Muscle of leg (tissue), 11 donors: ENCODE measurements around the gene SPHK2. TPM values are rescaled to one million over a fixed set of nuclear protein-coding genes. Genes with fewer than 3 reads are reported as not detected.

Source experiments
- DNase-seq: peaks from one replicate; pipeline ENCODE4 v3.0.0; 2013
- H3K27ac ChIP-seq: one replicate; pipeline ENCODE4 v1.5.1; 2013; ENCODE audit warnings: mild to moderate bottlenecking, low read length, control low read depth
- H3K27me3 ChIP-seq: one replicate; pipeline ENCODE4 v1.6.1; 2013; ENCODE audit warnings: low read length; ENCODE audit not compliant: control insufficient read depth, insufficient read depth
- H3K36me3 ChIP-seq: one replicate; pipeline ENCODE4 v1.6.1; 2013; ENCODE audit warnings: low read length; ENCODE audit not compliant: control insufficient read depth, insufficient read depth
- H3K4me1 ChIP-seq: one replicate; pipeline ENCODE4 v1.6.1; 2013; ENCODE audit warnings: low read length; ENCODE audit not compliant: control insufficient read depth, insufficient read depth
- H3K4me3 ChIP-seq: one replicate; pipeline ENCODE4 v1.5.1; 2013; ENCODE audit warnings: low read length, control low read depth
- H3K9me3 ChIP-seq: replicated peaks from 2 replicates; pipeline ENCODE4 v1.6.1; 2013; ENCODE audit warnings: low read depth, low read length; ENCODE audit not compliant: control insufficient read depth
- WGBS: methylation state at CpG from one replicate; pipeline ENCODE4 v1.1.5; 2013; ENCODE audit warnings: missing lambda C conversion rate; ENCODE audit not compliant: insufficient coverage; 5-methylcytosine and 5-hydroxymethylcytosine counted together
- polyA plus RNA-seq, 8 donors: library from polyadenylated mRNA; unstranded; fragments of 120-200 nt; gene quantifications; one replicate each; pipeline versions ENCODE4 v1.2.1 to v1.2.3, GENCODE V29; 2013; ENCODE audit warnings: inconsistent platforms in 1 of 8, low replicate concordance in 1 of 8; ENCODE audit not compliant: insufficient read length in 8 of 8, insufficient read depth in 1 of 8
- total RNA-seq: library from RNA; stranded (reverse); fragments of 120-200 nt; gene quantifications from one replicate; pipeline ENCODE4 v1.2.4, GENCODE V29; 2013

Gene SPHK2
- total and polyA plus RNA-seq, 9 donors, result 4.1 to 11.8 (median 9.6) TPM

DNA sequence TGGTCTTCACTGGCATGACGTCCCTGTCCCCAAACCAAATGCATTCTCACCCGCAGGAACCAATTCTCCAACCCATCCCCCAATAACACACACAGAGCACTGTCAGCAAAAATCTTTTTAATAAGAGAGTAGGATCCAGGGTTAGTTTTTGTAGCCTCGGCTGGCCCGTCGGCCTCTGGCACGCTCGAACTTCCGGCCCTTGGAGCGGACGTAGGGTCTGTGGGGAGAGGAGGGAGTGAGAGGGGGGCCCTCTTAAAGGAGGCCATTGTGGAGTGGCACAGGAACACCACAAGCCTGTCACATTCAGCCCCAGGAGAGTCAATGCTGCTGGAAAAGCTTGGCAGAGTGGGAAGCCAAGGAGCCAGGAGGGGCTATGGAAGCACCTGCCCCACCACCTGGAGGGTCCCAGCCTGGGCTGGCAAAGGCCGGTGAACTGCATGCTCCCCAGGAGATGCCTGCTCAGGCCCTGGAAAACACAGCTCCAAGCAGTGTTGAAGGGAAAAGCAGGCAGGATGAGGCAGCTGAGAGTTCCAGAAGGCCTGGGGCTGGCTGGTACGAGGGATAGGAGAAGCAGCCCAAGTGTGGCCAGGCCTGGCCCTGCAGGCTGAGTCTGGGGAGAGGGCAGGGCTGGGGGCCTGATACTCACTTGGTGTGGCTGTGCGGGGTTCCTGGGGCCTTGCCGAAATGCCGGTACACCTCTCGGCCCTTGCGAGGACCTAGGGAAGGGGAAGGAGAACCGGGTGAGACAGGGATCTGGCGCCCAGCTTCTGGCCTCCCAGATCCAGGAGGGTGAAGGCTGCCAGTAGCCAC, 3.9 kb upstream of the SPHK2 start:
- Histone ChIP-seq H3K27me3 (no peaks in the 10 kb centered on the region), H3K27ac (no peak overlapping the region), H3K4me3 (no peak overlapping the region), H3K4me1 (peaks cover 44% of the 10 kb centered on the region), H3K36me3 (peaks cover 39% of the 10 kb centered on the region), H3K9me3 (no peaks in the 10 kb centered on the region)
- WGBS, result 65% methylated on average over 14 of the region's 19 CpGs
- DNase-seq, result no peak

DNA sequence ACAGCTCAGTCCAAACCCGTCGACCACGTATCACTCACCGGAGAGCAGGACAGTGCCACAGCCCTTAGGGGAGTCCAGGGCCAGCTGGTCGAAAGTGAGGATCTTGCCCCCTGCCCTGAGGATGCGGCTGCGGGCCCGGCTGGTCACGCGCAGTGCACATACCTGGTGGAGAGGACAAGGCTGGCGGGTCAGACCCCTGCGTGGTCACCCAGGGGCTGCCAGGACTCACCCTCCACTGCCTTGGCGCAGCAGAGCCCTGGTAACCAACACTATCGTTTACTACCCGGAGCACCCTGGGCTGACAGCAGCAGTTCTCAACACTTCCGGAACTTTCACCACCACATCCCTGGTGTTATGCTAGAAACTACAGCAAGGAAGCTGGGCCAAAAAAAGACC, 3.3 kb upstream of the SPHK2 start:
- H3K4me3 ChIP-seq, result no peak overlapping the region
- 83% methylated on average over 10 of the region's 16 CpGs for WGBS
- H3K27ac ChIP-seq, result no peak overlapping the region
- H3K4me1 ChIP-seq, result peaks cover 44% of the 10 kb centered on the region
- H3K9me3 ChIP-seq, result no peaks in the 10 kb centered on the region
- DNase-seq, result no peak
- peaks cover 43% of the 10 kb centered on the region for H3K36me3 ChIP-seq
- H3K27me3 ChIP-seq, result no peaks in the 10 kb centered on the region

DNA sequence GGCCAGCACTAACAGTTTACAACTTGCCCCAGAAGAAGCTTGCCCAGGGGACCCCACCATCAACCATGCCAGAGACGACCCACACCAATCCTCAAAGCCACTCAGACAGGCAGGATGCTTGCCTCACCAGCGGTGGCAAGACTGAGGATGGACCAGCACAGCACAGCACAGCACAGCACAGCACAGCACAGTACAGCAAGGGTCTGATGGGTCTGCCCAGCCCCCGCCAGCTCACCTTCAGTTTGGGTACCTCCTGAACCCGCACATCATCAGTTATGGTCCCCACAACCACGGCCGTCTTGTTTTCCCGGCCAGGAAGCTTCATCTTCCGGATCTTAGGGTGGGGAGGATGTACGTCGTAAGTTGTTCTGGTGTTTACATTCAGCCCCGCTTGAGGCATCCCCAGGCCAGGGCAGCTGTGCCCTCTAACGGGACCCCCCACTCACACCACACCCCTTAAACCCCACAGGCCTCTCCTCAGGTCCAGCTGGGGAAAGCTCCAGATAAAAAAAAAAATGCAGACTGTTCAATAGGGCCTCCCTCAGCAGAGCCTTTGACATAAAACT, 2.7 kb upstream of the SPHK2 start:
- Histone ChIP-seq H3K36me3 (peaks cover 45% of the 10 kb centered on the region), H3K27me3 (no peaks in the 10 kb centered on the region), H3K9me3 (no peaks in the 10 kb centered on the region), H3K4me1 (peaks cover 44% of the 10 kb centered on the region), H3K4me3 (no peak overlapping the region), H3K27ac (no peak overlapping the region)
- 53% methylated on average over 2 of the region's 12 CpGs for WGBS
- DNase-seq, result no peak

DNA sequence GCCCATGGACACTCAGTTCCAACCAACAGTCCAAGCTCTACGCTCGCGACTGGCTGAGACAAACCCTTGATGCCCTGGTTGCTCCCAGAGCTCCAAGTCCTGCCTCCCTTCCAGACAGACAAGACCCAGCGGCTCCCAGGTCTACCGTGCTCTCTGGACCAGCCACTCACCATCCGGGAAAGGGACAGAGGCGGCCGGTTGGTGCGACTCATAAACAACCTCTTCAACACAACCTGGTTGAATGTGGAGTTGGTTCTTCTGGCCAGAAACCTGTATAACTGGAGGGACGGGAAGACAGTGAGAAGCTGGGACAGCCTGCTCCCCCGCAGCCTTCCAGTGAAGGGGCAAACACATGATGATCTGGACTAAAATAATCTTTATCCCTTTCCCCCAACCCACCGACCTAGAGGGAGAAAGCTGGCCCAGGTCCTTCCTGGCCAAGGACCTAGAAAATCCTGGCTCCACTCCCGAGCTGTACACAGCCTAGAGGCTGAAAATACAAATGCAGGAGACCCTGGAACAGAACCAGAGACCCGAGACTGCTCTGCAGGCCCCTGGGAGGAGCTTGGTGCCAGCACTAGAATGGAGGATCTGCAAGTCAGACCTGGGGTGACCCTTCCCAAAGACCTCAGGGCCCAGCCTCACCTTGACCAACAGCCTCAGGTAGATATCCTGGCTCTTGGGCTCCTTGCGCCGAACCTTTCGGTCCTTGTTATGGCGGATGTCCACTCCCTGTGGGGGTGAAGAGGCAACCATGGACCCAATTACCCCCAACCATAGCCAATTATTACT, 2.0 kb upstream of the SPHK2 start:
- Histone ChIP-seq H3K27me3 (no peaks in the 10 kb centered on the region), H3K4me3 (peak overlapping the region; percentile 98), H3K36me3 (peaks cover 48% of the 10 kb centered on the region), H3K4me1 (peaks cover 45% of the 10 kb centered on the region), H3K27ac (no peak overlapping the region), H3K9me3 (no peaks in the 10 kb centered on the region)
- 10% methylated on average over 3 of the region's 18 CpGs for WGBS
- DNase-seq, result peak; percentile 73

DNA sequence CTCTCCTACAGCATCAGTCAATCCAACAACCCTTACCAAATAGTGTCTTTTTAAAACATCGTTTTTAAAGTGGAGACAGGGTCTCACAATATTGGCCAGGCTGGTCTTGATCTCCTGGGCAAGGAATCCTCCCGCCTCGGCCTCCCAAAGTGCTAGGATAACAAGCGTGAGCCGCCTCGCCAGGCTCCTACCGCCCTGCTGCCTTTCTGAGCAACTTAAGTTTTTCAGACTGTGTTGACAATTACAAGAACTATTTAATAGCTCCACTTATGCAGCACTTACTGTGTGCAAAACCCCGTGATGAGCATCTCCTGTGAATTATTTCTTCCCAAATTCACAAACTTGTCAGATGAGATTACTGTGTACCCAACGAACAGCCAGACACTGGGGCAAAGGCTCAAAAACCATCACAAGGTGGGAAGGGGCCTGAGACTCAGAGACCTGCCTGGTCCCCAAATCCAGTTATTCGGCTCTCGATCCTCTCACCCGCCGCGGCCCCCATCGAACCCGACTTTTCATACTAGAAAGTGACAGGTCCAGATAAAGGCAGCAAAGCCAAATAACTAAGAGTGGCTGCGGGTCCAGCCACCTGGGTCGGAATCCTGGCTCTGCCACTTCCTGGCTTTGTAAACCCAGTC, 909 bp upstream of the SPHK2 start:
- under 1% methylated on average over 17 of the region's 18 CpGs for WGBS
- Histone ChIP-seq H3K9me3 (no peaks in the 10 kb centered on the region), H3K27me3 (no peaks in the 10 kb centered on the region), H3K4me3 (peak overlapping the region; percentile 98), H3K36me3 (peaks cover 49% of the 10 kb centered on the region), H3K4me1 (peaks cover 53% of the 10 kb centered on the region), H3K27ac (peak overlapping the region; percentile 92)
- DNase-seq, result peak; percentile 27

DNA sequence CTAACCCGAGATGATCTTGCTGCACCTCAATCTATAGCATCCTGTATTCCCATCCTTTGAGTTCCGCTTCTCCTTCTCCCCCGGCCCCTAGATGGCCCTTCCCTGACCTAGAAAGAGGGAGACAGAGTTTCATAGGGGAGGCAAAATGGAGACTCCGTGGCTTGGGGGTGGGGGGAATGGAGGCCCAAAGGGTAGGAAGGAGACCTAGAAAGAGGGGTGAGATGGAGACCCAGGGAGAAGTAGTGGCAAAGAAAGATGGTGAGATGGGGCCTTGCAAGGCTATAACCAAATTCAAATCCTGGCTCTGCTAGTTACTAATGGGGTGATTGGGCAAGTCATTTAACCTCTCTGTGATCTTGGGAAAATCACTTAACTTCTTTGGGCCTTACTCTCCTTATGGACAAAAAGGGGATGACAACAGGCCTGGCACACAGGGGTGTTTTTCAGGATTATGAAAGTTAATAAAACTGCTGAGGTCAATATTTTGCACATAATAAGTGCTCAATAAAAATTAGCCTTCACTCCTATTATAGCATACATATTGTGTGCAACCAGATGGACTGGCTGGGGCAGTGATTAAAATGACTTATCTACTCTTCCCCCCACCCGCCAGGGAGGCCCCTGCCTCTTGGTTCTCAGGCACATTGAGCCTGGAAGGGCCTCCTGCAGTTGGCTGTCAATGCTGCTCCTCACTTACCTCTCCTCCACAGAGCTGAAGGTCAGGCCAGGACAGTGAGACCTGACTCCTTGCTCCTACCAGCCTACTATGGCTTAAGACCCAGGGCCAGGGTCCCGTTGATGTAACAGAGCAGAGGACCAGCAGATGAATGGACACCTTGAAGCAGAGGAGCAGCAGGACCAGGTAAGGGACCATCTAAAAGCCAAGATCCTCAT, 633 bp downstream of the SPHK2 start:
- Histone ChIP-seq H3K4me3 (peak overlapping the region; percentile 86), H3K9me3 (no peaks in the 10 kb centered on the region), H3K36me3 (peaks cover 41% of the 10 kb centered on the region), H3K27me3 (no peaks in the 10 kb centered on the region), H3K4me1 (peaks cover 53% of the 10 kb centered on the region), H3K27ac (peak overlapping the region; percentile 98)
- peak; percentile 40 for DNase-seq
- WGBS, result 30% methylated on average over 3 of the region's 6 CpGs

DNA sequence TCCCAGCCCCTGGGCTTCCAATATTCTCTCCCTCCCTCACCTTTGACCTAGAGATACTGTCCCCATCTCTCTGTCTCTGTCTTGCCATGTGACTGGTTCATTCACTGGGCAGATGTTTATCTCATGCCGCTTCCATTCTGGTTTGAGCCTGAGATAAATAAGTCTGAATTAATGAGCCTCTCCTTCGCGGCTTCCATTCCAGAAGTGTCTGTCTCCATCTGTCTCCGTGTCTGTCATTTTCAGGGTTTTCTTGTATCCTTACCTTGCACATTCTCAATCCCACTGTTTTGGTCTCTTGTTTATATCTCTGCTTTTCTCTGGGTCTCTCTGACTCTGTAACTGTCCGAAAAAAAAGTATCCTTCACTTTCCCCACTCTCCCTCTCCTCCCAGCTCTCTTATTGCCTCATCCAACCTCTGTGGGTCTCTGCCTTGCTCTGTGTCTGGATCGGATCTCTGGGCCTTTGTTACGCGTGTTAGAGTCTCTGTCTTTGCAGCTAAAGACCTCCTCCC, 4.3 kb downstream of the SPHK2 start:
- Histone ChIP-seq H3K27me3 (no peaks in the 10 kb centered on the region), H3K9me3 (no peaks in the 10 kb centered on the region), H3K4me1 (peaks cover 32% of the 10 kb centered on the region), H3K36me3 (peaks cover 29% of the 10 kb centered on the region), H3K27ac (peak overlapping the region; percentile 90), H3K4me3 (peak overlapping the region; percentile 30)
- peak; percentile 31 for DNase-seq
- WGBS, result 11% methylated on average over 7 of the region's 8 CpGs

DNA sequence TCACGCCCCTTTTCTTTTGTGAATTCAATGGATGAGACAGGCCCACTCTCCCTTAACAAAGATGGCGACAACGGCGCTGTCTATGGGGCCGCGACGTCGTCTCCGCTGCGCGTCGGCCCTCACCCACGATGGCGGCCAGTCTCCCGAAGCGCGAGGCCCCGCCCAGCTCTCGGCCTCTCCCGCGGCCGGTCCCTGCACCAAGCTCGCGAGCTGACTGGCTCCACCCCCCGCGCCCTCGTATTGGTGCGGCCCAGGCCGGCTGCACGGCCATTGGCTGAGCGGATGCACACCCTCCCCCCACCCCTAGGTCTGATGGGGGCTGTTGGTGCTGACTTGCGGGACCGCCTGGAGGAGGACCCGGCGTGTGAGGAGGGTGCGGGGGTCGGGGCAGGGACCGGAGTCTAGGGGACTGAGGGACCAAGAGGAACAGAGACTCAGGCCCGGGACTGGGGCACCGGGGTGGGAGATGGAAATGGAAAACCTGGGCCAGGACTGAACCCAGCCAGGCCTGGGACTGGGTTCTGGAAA, 4.8 kb downstream of the SPHK2 start:
- Histone ChIP-seq H3K27ac (peak overlapping the region; percentile 90), H3K9me3 (no peaks in the 10 kb centered on the region), H3K36me3 (peaks cover 29% of the 10 kb centered on the region), H3K27me3 (no peaks in the 10 kb centered on the region), H3K4me3 (peak overlapping the region; percentile 54), H3K4me1 (peaks cover 32% of the 10 kb centered on the region)
- peak; percentile 99 for DNase-seq
- under 1% methylated on average over 25 of the region's 40 CpGs for WGBS
